ENCODE data around the gene CYTH3.
A peak's percentile ranks its signal among the peaks of the same experiment; 100 is the strongest.

Gene CYTH3

DNA sequence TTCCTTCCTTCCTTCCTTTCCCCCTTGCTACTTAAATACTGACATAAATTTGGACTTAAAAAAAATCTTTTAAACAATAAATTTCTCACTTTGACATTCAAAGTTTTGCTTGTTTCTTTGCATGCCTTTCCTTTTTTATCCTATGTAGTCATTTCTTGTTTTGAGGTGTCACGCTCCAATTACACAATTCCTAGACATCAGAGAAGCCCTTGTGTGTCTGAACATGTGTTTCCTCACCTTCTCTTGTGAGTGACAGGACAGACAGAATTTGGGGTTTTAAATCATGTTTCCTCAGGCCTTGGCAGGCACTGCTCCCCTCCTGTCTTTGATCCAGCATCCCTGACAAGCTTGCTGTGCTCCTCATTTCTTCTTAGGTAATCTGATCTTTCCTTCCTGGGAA, 91.3 kb downstream of the CYTH3 start:
- Histone ChIP-seq H3K9ac (ENCODE audit: low read depth, low read length) (no peak overlapping the region), H3K27ac (ENCODE audit: low read depth, low read length) (no peak overlapping the region), H3K9me3 (ENCODE audit: insufficient read depth, low read depth, low read length) (no peaks in the 10 kb centered on the region), H3K27me3 (ENCODE audit: insufficient read depth, low read length) (no peaks in the 10 kb centered on the region), H3K4me1 (ENCODE audit: insufficient read depth, low read length) (no peaks in the 10 kb centered on the region), H3K4me3 (ENCODE audit: low read length) (no peak overlapping the region), H3K36me3 (ENCODE audit: insufficient read depth, low read length) (peaks cover 13% of the 10 kb centered on the region; the same call in 1 of the 2 replicates)
- 100% methylated on average over 1 of the region's 1 CpG for WGBS

DNA sequence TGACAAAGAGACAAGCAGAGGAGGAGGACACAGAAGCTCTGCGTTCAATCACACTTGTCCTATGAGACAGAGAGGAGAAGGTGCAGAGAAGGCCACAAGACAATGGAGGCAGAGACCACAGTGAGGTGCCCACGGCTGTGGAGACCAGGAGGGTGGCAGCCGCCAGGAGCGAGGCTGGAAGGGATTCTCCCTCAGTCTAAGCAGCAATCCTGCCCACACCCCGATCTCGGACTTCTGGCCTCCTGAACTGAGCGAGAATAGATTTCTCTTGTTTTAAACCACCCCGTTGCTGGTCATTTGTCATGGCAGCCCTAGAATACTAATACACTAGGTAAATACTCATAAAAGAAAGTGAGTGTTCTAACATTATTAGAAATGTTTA, 92.1 kb downstream of the CYTH3 start:
- Histone ChIP-seq H3K9ac (ENCODE audit: low read depth, low read length) (no peak overlapping the region), H3K9me3 (ENCODE audit: insufficient read depth, low read depth, low read length) (no peaks in the 10 kb centered on the region), H3K27me3 (ENCODE audit: insufficient read depth, low read length) (no peaks in the 10 kb centered on the region), H3K4me3 (ENCODE audit: low read length) (no peak overlapping the region), H3K36me3 (ENCODE audit: insufficient read depth, low read length) (peaks cover 13% of the 10 kb centered on the region; the same call in 1 of the 2 replicates), H3K4me1 (ENCODE audit: insufficient read depth, low read length) (no peaks in the 10 kb centered on the region), H3K27ac (ENCODE audit: low read depth, low read length) (no peak overlapping the region)
- 93% methylated on average over 8 of the region's 8 CpGs for WGBS

DNA sequence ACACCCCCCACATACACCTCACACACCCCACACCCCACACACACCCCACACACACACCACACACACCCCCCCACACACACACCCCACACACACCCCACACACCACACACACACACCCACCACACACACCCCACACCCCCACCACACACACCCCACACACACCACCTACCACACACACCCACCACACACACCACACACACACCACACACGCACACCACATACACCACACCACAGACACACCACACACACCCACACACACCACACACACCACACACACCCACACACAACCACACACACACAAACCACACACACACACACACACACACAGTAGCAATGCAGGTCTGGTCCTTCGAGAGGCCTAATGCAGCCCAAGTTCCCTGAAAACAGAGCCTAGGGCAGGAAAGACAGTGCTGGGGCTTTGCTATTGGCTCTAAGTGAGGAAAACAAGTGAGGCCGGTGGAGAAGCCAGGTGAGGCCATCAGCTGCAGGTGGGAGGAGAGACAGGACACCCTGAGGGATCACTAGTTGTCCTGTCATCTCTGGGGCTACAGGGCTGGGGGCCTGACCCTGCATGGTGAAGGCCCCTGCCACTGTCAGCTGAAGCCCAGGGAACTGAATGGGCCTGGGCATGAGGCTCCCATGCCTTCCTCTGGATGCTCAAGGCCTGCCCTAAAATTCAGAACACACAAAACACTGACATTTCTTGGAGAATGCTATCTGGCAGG, 92.6 kb downstream of the CYTH3 start:
- H3K36me3 ChIP-seq (ENCODE audit: insufficient read depth, low read length): peaks cover 13% of the 10 kb centered on the region; the same call in 1 of the 2 replicates
- no peaks in the 10 kb centered on the region for H3K9me3 ChIP-seq (ENCODE audit: insufficient read depth, low read depth, low read length)
- H3K4me1 ChIP-seq (ENCODE audit: insufficient read depth, low read length): no peaks in the 10 kb centered on the region
- no peak overlapping the region for H3K4me3 ChIP-seq (ENCODE audit: low read length)
- WGBS: 92% methylated on average over 3 of the region's 3 CpGs
- no peak overlapping the region for H3K27ac ChIP-seq (ENCODE audit: low read depth, low read length)
- H3K9ac ChIP-seq (ENCODE audit: low read depth, low read length): no peak overlapping the region
- no peaks in the 10 kb centered on the region for H3K27me3 ChIP-seq (ENCODE audit: insufficient read depth, low read length)

DNA sequence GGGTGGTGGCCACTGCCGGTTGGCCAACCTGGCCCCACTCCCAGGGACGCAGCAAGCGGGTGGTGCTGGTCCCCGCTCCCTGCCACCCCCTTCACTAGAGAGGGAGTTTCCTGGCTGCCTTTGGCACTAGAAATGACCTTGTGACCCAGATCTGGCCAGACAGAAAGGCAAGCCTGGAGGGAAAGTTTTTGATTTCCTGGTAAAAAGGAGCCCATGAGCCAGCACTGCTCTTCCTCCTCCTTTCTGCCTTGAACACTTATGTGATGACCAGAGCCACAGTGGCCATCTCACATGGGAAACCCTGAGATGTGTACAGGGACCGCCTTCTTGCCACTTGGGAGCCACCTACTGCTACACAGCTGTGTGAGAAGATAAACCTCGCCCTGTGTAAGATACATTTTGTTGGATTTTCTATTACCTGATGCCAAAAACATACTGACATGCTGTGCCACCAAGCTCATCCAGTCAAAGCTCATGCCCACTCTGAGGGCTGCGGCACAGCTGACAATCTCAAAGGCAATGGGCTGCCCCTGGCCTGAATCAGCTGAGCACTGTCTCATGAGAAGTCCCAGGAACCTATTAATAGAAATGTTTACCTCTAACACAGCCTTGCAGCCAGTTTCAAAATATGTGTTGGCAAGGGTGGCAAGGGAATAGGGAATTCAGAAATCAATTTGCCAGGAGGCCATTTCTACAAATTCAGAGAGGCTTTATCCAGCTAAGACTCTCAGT, 94.0 kb downstream of the CYTH3 start:
- H3K4me1 ChIP-seq (ENCODE audit: insufficient read depth, low read length): no peaks in the 10 kb centered on the region
- no peak overlapping the region for H3K4me3 ChIP-seq (ENCODE audit: low read length)
- no peak overlapping the region for H3K27ac ChIP-seq (ENCODE audit: low read depth, low read length)
- H3K9me3 ChIP-seq (ENCODE audit: insufficient read depth, low read depth, low read length): no peaks in the 10 kb centered on the region
- 94% methylated on average over 7 of the region's 7 CpGs for WGBS
- H3K27me3 ChIP-seq (ENCODE audit: insufficient read depth, low read length): no peaks in the 10 kb centered on the region
- no peak overlapping the region for H3K9ac ChIP-seq (ENCODE audit: low read depth, low read length)
- H3K36me3 ChIP-seq (ENCODE audit: insufficient read depth, low read length): peaks cover 13% of the 10 kb centered on the region; the same call in 1 of the 2 replicates

- Histone ChIP-seq H3K36me3 (ENCODE audit: insufficient read depth, low read length) (peaks cover 13% of the 10 kb centered on the region; the same call in 1 of the 2 replicates), H3K27ac (ENCODE audit: low read depth, low read length) (no peak overlapping the region), H3K9ac (ENCODE audit: low read depth, low read length) (no peak overlapping the region), H3K27me3 (ENCODE audit: insufficient read depth, low read length) (no peaks in the 10 kb centered on the region), H3K4me3 (ENCODE audit: low read length) (no peak overlapping the region), H3K4me1 (ENCODE audit: insufficient read depth, low read length) (peaks cover 11% of the 10 kb centered on the region; the same call in 1 of the 2 replicates), H3K9me3 (ENCODE audit: insufficient read depth, low read depth, low read length) (no peaks in the 10 kb centered on the region)
- 93% methylated on average over 4 of the region's 4 CpGs for WGBS
Measured at GRCh38 chr7:6175645-6176044, 96.8 kb downstream of the CYTH3 start.

GRCh38 chr7:6172910-6173295, 99.5 kb downstream of the CYTH3 start:
- H3K9ac ChIP-seq (ENCODE audit: low read depth, low read length): no peak overlapping the region
- H3K4me3 ChIP-seq (ENCODE audit: low read length): no peak overlapping the region
- no peak overlapping the region for H3K27ac ChIP-seq (ENCODE audit: low read depth, low read length)
- H3K27me3 ChIP-seq (ENCODE audit: insufficient read depth, low read length): no peaks in the 10 kb centered on the region
- WGBS: 92% methylated on average over 14 of the region's 14 CpGs
- H3K4me1 ChIP-seq (ENCODE audit: insufficient read depth, low read length): peaks cover 11% of the 10 kb centered on the region; the same call in 1 of the 2 replicates
- H3K36me3 ChIP-seq (ENCODE audit: insufficient read depth, low read length): peaks cover 13% of the 10 kb centered on the region; the same call in 1 of the 2 replicates
- no peaks in the 10 kb centered on the region for H3K9me3 ChIP-seq (ENCODE audit: insufficient read depth, low read depth, low read length)

- H3K36me3 ChIP-seq (ENCODE audit: insufficient read depth, low read length): peaks cover 8% of the 10 kb centered on the region; the same call in 1 of the 2 replicates
- no peaks in the 10 kb centered on the region for H3K9me3 ChIP-seq (ENCODE audit: insufficient read depth, low read depth, low read length)
- peak overlapping the region; percentile 50; the same call in 1 of the 2 replicates for H3K27ac ChIP-seq (ENCODE audit: low read depth, low read length)
- no peak overlapping the region for H3K4me3 ChIP-seq (ENCODE audit: low read length)
- 83% methylated on average over 20 of the region's 20 CpGs for WGBS
- H3K4me1 ChIP-seq (ENCODE audit: insufficient read depth, low read length): peaks cover 11% of the 10 kb centered on the region; the same call in 1 of the 2 replicates
- H3K27me3 ChIP-seq (ENCODE audit: insufficient read depth, low read length): no peaks in the 10 kb centered on the region
- peak overlapping the region; percentile 41; the same call in 1 of the 2 replicates for H3K9ac ChIP-seq (ENCODE audit: low read depth, low read length)
Measured at GRCh38 chr7:6172224-6172909, 100.1 kb downstream of the CYTH3 start.

DNA sequence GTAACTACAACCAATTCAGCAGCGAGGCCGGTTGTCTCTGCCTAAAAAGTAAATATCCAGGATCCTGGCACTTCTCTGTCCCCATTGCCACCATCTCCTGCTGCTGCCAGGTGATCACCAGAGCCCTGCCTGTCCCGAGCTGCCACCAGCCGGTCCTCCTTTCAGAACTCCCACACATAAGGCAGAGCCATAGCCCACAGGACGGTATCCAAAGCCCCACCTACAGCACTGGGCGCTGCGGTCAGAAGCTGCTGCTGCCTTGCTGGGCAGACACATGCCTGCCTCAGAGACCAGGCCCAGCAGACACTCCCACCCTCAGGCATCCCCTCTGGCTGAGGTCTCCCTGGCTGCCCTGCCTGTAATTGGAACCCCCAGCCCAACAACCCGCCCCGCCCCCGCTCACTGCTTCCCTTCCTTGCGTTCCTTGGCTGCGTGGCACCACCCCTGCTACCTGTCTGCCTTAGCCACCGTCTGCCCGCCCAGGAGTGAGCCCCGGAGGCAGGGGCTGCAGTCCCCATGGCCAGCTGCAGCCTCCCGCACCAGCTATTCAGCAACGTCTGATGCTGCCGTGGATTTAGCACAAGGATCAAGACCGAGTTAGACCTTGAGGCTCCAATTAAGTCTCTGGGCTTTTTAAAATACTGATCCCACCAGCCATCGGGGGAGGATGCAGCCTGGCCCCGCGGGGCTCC, 100.7 kb downstream of the CYTH3 start:
- Histone ChIP-seq H3K4me3 (ENCODE audit: low read length) (no peak overlapping the region), H3K36me3 (ENCODE audit: insufficient read depth, low read length) (0 out of 2 replicates have a peak, but pooled peaks cover 2% of the 10 kb centered on the region), H3K9me3 (ENCODE audit: insufficient read depth, low read depth, low read length) (no peaks in the 10 kb centered on the region), H3K27ac (ENCODE audit: low read depth, low read length) (peak overlapping the region; percentile 50; the same call in 1 of the 2 replicates), H3K4me1 (ENCODE audit: insufficient read depth, low read length) (peaks cover 11% of the 10 kb centered on the region; the same call in 1 of the 2 replicates), H3K27me3 (ENCODE audit: insufficient read depth, low read length) (no peaks in the 10 kb centered on the region), H3K9ac (ENCODE audit: low read depth, low read length) (peak overlapping the region; percentile 41; the same call in 1 of the 2 replicates)
- WGBS: 49% methylated on average over 22 of the region's 22 CpGs

GRCh38 chr7:6170571-6171531, 101.6 kb downstream of the CYTH3 start:
- H3K27ac ChIP-seq (ENCODE audit: low read depth, low read length): no peak overlapping the region
- H3K4me3 ChIP-seq (ENCODE audit: low read length): no peak overlapping the region
- H3K9me3 ChIP-seq (ENCODE audit: insufficient read depth, low read depth, low read length): no peaks in the 10 kb centered on the region
- H3K9ac ChIP-seq (ENCODE audit: low read depth, low read length): no peak overlapping the region
- H3K36me3 ChIP-seq (ENCODE audit: insufficient read depth, low read length): no peaks in the 10 kb centered on the region
- WGBS: 96% methylated on average over 59 of the region's 59 CpGs
- H3K27me3 ChIP-seq (ENCODE audit: insufficient read depth, low read length): no peaks in the 10 kb centered on the region
- H3K4me1 ChIP-seq (ENCODE audit: insufficient read depth, low read length): peaks cover 11% of the 10 kb centered on the region; the same call in 1 of the 2 replicates

All from HUES64 (cell line).